ENCODE results near the gene RNF220. TPM values are rescaled to one million over a fixed set of nuclear protein-coding genes. Genes with fewer than 3 reads are reported as not detected.

The RNF220 gene
- total and polyA plus RNA-seq, 2 experiments from 2014 or later: 47.4 to 123 TPM

- Histone ChIP-seq H3K27me3 (replicated peaks; ENCODE audit: insufficient read depth) (no peaks in the 10 kb centered on the region), H4K20me1 (ENCODE audit: insufficient read depth) (no peaks in the 10 kb centered on the region), H2AFZ (no peak overlapping the region), H3K4me3 (no peak overlapping the region), H3K9me2 (ENCODE audit: insufficient read depth) (no peaks in the 10 kb centered on the region), H3F3A (ENCODE audit: insufficient read depth) (no peaks in the 10 kb centered on the region), H3K4me2 (ENCODE audit: unreplicated experiment) (no peak overlapping the region), H3K4me1 (ENCODE audit: insufficient read depth) (no peaks in the 10 kb centered on the region), H3K79me2 (ENCODE audit: insufficient read depth) (no peaks in the 10 kb centered on the region), H3K27ac (no peak overlapping the region), H3K36me3 (ENCODE audit: low read depth) (no peaks in the 10 kb centered on the region), H3K9ac (no peak overlapping the region), H3K9me3 (ENCODE audit: low read depth) (no peaks in the 10 kb centered on the region)
- in situ Hi-C loops (cut with MboI): no loop called here
- TF ChIP-seq EZH2phosphoT487 (IDR thresholded peaks at IDR 0.05; ENCODE audit: insufficient read depth, low read depth): no peak
- no peak for TF ChIP-seq EZH2 (IDR thresholded peaks at IDR 0.05; ENCODE audit: insufficient read depth, poor library complexity, severe bottlenecking)
- 81 to 84% methylated on average over 7 of the region's 7 CpGs for WGBS, 2 experiments (ENCODE audit: low coverage in 1 of 2, low lambda C conversion rate in 2 of 2, missing lambda C conversion rate in 2 of 2)
- no peak for DNase-seq
Measured at GRCh38 chr1:44701141-44701573, 296.1 kb downstream of the RNF220 start.

Small RNA genes lying within 50 kb of the gene (microRNA-seq; reads per million reads assigned to microRNA genes)
- not detected for gene MIR5584 (ENCODE audit: borderline number of aligned reads)

Small RNA genes lying within 50 kb of the gene (small RNA-seq; reads per million reads assigned to genes)
- gene MIR5584 (ENCODE audit: low read depth, low replicate concordance): not detected
- not detected for gene RNU6-369P (ENCODE audit: low read depth, low replicate concordance)

Other genes with a start within 250 kb of the RNF220 start
- gene DMAP1, start 191.8 kb upstream of the RNF220 start, total RNA-seq (2014; rRNA removed; shearing (Covaris generic)): 9.6 and 16.0 TPM in 2 replicates
- gene DMAP1, start 191.8 kb upstream of the RNF220 start, polyA plus RNA-seq (2016; fragmentation: Nextera tagmentation; extraction: Ambion mirVana): 30.5 and 32.7 TPM in 2 replicates
- 45.5 and 51.2 TPM in 2 replicates for gene ERI3, start 50.0 kb upstream of the RNF220 start, total RNA-seq (2014; rRNA removed; shearing (Covaris generic))
- 77.5 and 83.4 TPM in 2 replicates for gene ERI3, start 50.0 kb upstream of the RNF220 start, polyA plus RNA-seq (2016; fragmentation: Nextera tagmentation; extraction: Ambion mirVana)